ENCODE data around the gene PRR29.

Gene PRR29

DNA sequence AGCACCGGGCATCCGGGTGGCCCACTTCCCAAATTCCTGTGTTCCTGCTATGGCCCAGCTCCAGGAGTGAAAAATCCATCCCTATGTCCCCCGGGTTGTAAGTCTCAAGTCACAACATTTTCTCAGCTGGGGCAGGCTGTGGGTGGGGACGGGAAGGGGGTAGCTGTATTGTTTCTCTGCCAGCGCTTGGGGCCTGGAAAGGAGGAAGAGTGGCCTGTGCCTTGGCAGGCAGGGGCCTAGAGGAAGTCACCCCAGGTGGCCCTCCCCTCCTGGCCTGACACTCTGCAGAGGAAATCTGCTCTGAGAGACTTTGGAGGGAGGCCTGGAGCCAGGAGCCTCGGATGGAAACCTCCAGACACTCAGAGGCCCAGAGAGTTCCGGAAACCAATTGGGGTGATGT is 14.8 kb upstream of the PRR29 start:
- Histone ChIP-seq H3K79me1 (ENCODE audit: low read length) (no peaks in the 10 kb centered on the region), H3K23ac (ENCODE audit: low read length) (no peak overlapping the region), H3K4me1 (ENCODE audit: control insufficient read depth in 1 of 2, insufficient read depth in 2 of 2, low read length in 2 of 2) (no peaks in the 10 kb centered on the region), H3K27me3 (ENCODE audit: insufficient read depth, low read length) (no peaks in the 10 kb centered on the region), H2BK5ac (ENCODE audit: low read depth, low read length, poor library complexity) (no peak overlapping the region), H3K18ac (ENCODE audit: low read length) (no peak overlapping the region), H3K9ac (ENCODE audit: low read length) (no peak overlapping the region), H2BK120ac (ENCODE audit: insufficient read depth, low read length, poor library complexity) (no peak overlapping the region), H2AFZ (ENCODE audit: insufficient read depth, low read length, poor library complexity) (no peak overlapping the region), H3K36me3 (ENCODE audit: control insufficient read depth in 1 of 2, insufficient read depth in 2 of 2, low read length in 2 of 2) (no peaks in the 10 kb centered on the region), H3K4ac (ENCODE audit: low read depth, low read length) (no peak overlapping the region), H4K8ac (ENCODE audit: low read depth, low read length) (no peak overlapping the region), H4K91ac (ENCODE audit: low read depth, low read length) (no peak overlapping the region), H2AK5ac (ENCODE audit: low read length) (no peak overlapping the region), H3K9me3 (ENCODE audit: insufficient read depth, low read depth, low read length) (no peaks in the 10 kb centered on the region), H2BK12ac (ENCODE audit: low read length) (no peak overlapping the region), H3K14ac (ENCODE audit: low read length) (no peak overlapping the region), H3K79me2 (ENCODE audit: control insufficient read depth, insufficient read depth, low read length, poor library complexity) (no peaks in the 10 kb centered on the region), H4K12ac (ENCODE audit: low read depth, low read length) (no peak overlapping the region), H3K4me3 (ENCODE audit: low read depth, low read length) (no peak overlapping the region), H3K27ac (ENCODE audit: low read depth, low read length) (no peak overlapping the region), H3K4me2 (ENCODE audit: low read length) (no peak overlapping the region)
- WGBS (ENCODE audit: extremely low coverage, insufficient coverage, insufficient read length), result no CpG with 5 or more reads among the region's 7 CpGs
- DNase-seq, result no peak

DNA sequence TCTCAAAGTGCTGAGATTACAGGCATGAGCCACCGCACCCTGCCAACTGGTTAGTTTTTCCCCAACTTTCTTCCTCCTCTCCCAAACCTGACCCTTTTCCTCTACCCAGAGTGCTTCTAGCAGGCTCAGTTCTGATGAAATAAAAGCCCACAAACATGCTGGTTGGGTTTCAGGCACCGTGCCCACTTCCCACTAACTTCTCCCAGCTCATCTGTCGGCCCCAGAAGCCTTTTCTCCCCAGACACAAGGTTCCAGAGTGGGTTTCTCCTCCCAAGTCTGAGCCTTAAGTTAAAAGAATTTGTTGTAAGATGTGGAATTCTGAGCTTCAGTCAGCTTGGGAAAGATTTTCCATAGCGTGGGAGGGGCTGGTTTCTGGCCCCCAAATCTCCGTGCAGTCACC is 13.9 kb upstream of the PRR29 start:
- no peaks in the 10 kb centered on the region for H3K79me1 ChIP-seq (ENCODE audit: low read length)
- DNase-seq, result no peak
- no peak overlapping the region for H4K12ac ChIP-seq (ENCODE audit: low read depth, low read length)
- no peak overlapping the region for H3K4me3 ChIP-seq (ENCODE audit: low read depth, low read length)
- no peak overlapping the region for H3K23ac ChIP-seq (ENCODE audit: low read length)
- H4K8ac ChIP-seq (ENCODE audit: low read depth, low read length), result no peak overlapping the region
- H3K27me3 ChIP-seq (ENCODE audit: insufficient read depth, low read length), result no peaks in the 10 kb centered on the region
- no peak overlapping the region for H3K18ac ChIP-seq (ENCODE audit: low read length)
- H2BK12ac ChIP-seq (ENCODE audit: low read length), result no peak overlapping the region
- H3K9ac ChIP-seq (ENCODE audit: low read length), result no peak overlapping the region
- no peak overlapping the region for H3K4me2 ChIP-seq (ENCODE audit: low read length)
- no peak overlapping the region for H2BK5ac ChIP-seq (ENCODE audit: low read depth, low read length, poor library complexity)
- H3K4ac ChIP-seq (ENCODE audit: low read depth, low read length), result no peak overlapping the region
- no peak overlapping the region for H2AFZ ChIP-seq (ENCODE audit: insufficient read depth, low read length, poor library complexity)
- H3K4me1 ChIP-seq (ENCODE audit: control insufficient read depth in 1 of 2, insufficient read depth in 2 of 2, low read length in 2 of 2), result no peaks in the 10 kb centered on the region
- H2BK120ac ChIP-seq (ENCODE audit: insufficient read depth, low read length, poor library complexity), result no peak overlapping the region
- H4K91ac ChIP-seq (ENCODE audit: low read depth, low read length), result no peak overlapping the region
- no peak overlapping the region for H3K27ac ChIP-seq (ENCODE audit: low read depth, low read length)
- H2AK5ac ChIP-seq (ENCODE audit: low read length), result no peak overlapping the region
- no peak overlapping the region for H3K14ac ChIP-seq (ENCODE audit: low read length)
- no peaks in the 10 kb centered on the region for H3K36me3 ChIP-seq (ENCODE audit: control insufficient read depth in 1 of 2, insufficient read depth in 2 of 2, low read length in 2 of 2)
- H3K9me3 ChIP-seq (ENCODE audit: insufficient read depth, low read depth, low read length), result no peaks in the 10 kb centered on the region
- H3K79me2 ChIP-seq (ENCODE audit: control insufficient read depth, insufficient read depth, low read length, poor library complexity), result no peaks in the 10 kb centered on the region
- WGBS (ENCODE audit: extremely low coverage, insufficient coverage, insufficient read length), result no CpG with 5 or more reads among the region's 5 CpGs

DNA sequence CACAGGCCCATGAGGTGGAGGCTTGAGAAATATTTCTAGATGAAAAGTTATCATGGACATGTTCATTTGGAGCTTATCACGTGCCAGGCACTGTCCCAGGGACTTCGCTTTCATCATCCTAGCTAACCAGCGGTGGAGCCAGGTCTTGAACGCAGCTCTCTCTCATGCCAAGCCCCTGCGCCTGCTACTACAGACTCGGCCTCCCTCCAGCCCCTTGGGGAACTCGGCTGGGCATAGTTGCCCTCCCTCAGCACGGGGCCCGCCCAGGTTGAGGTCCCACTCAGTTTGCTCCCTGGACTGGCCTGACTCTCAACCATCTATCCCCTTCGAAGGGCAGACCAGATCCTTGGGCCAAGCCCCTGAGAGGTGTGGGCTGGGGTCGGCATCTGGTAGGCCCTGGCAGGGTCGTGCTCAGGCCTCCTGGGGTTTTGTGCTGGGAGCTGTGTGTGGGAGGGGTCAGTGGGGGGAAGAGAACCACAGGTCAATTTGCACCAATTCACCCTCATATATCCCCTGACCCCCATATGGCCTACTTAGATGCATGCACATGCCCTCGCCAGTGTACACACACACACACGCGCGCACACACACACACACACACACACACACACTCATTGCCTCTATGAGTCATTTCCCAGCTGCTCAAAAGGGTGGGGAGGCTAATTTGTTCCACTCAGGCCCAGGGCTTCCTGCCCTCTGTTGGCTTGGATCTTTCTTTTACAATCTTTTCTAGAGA is 13.3 kb upstream of the PRR29 start:
- Histone ChIP-seq H3K14ac (ENCODE audit: low read length) (no peak overlapping the region), H3K27me3 (ENCODE audit: insufficient read depth, low read length) (no peaks in the 10 kb centered on the region), H2BK12ac (ENCODE audit: low read length) (no peak overlapping the region), H3K79me1 (ENCODE audit: low read length) (no peaks in the 10 kb centered on the region), H3K9ac (ENCODE audit: low read length) (no peak overlapping the region), H2AK5ac (ENCODE audit: low read length) (no peak overlapping the region), H2BK5ac (ENCODE audit: low read depth, low read length, poor library complexity) (no peak overlapping the region), H3K27ac (ENCODE audit: low read depth, low read length) (no peak overlapping the region), H3K4me1 (ENCODE audit: control insufficient read depth in 1 of 2, insufficient read depth in 2 of 2, low read length in 2 of 2) (no peaks in the 10 kb centered on the region), H3K4me2 (ENCODE audit: low read length) (no peak overlapping the region), H3K4ac (ENCODE audit: low read depth, low read length) (no peak overlapping the region), H3K9me3 (ENCODE audit: insufficient read depth, low read depth, low read length) (no peaks in the 10 kb centered on the region), H3K18ac (ENCODE audit: low read length) (no peak overlapping the region), H4K12ac (ENCODE audit: low read depth, low read length) (no peak overlapping the region), H2BK120ac (ENCODE audit: insufficient read depth, low read length, poor library complexity) (no peak overlapping the region), H4K8ac (ENCODE audit: low read depth, low read length) (no peak overlapping the region), H3K4me3 (ENCODE audit: low read depth, low read length) (no peak overlapping the region), H4K91ac (ENCODE audit: low read depth, low read length) (no peak overlapping the region), H3K36me3 (ENCODE audit: control insufficient read depth in 1 of 2, insufficient read depth in 2 of 2, low read length in 2 of 2) (no peaks in the 10 kb centered on the region), H2AFZ (ENCODE audit: insufficient read depth, low read length, poor library complexity) (peak overlapping the region; percentile 25), H3K79me2 (ENCODE audit: control insufficient read depth, insufficient read depth, low read length, poor library complexity) (no peaks in the 10 kb centered on the region), H3K23ac (ENCODE audit: low read length) (no peak overlapping the region)
- DNase-seq, result peak in 1 of 2 donors; percentile 48
- no CpG with 5 or more reads among the region's 16 CpGs for WGBS (ENCODE audit: extremely low coverage, insufficient coverage, insufficient read length)

GRCh38 chr17:63985387-63986140 is 12.6 kb upstream of the PRR29 start:
- no peak overlapping the region for H4K91ac ChIP-seq (ENCODE audit: low read depth, low read length)
- H2BK12ac ChIP-seq (ENCODE audit: low read length), result no peak overlapping the region
- no peaks in the 10 kb centered on the region for H3K9me3 ChIP-seq (ENCODE audit: insufficient read depth, low read depth, low read length)
- H3K18ac ChIP-seq (ENCODE audit: low read length), result no peak overlapping the region
- no peak overlapping the region for H3K14ac ChIP-seq (ENCODE audit: low read length)
- no peaks in the 10 kb centered on the region for H3K4me1 ChIP-seq (ENCODE audit: control insufficient read depth in 1 of 2, insufficient read depth in 2 of 2, low read length in 2 of 2)
- H3K9ac ChIP-seq (ENCODE audit: low read length), result no peak overlapping the region
- H3K23ac ChIP-seq (ENCODE audit: low read length), result no peak overlapping the region
- no peak overlapping the region for H2BK120ac ChIP-seq (ENCODE audit: insufficient read depth, low read length, poor library complexity)
- no peaks in the 10 kb centered on the region for H3K27me3 ChIP-seq (ENCODE audit: insufficient read depth, low read length)
- DNase-seq, result no peak
- peak overlapping the region; percentile 1 for H3K4me3 ChIP-seq (ENCODE audit: low read depth, low read length)
- H4K12ac ChIP-seq (ENCODE audit: low read depth, low read length), result no peak overlapping the region
- no peaks in the 10 kb centered on the region for H3K36me3 ChIP-seq (ENCODE audit: control insufficient read depth in 1 of 2, insufficient read depth in 2 of 2, low read length in 2 of 2)
- no peak overlapping the region for H2AK5ac ChIP-seq (ENCODE audit: low read length)
- H3K4ac ChIP-seq (ENCODE audit: low read depth, low read length), result no peak overlapping the region
- H2BK5ac ChIP-seq (ENCODE audit: low read depth, low read length, poor library complexity), result no peak overlapping the region
- H3K79me2 ChIP-seq (ENCODE audit: control insufficient read depth, insufficient read depth, low read length, poor library complexity), result no peaks in the 10 kb centered on the region
- WGBS (ENCODE audit: extremely low coverage, insufficient coverage, insufficient read length), result no CpG with 5 or more reads among the region's 13 CpGs
- no peak overlapping the region for H2AFZ ChIP-seq (ENCODE audit: insufficient read depth, low read length, poor library complexity)
- no peak overlapping the region for H4K8ac ChIP-seq (ENCODE audit: low read depth, low read length)
- no peak overlapping the region for H3K4me2 ChIP-seq (ENCODE audit: low read length)
- H3K27ac ChIP-seq (ENCODE audit: low read depth, low read length), result no peak overlapping the region
- no peaks in the 10 kb centered on the region for H3K79me1 ChIP-seq (ENCODE audit: low read length)

Measured in trophoblast cell (in vitro differentiated cells and primary cell).